Neural progenitor cell (in vitro differentiated cells): Measurements from ENCODE around the gene LRRC32.

Experiments used
- CTCF ChIP-seq: fragments of 200-600 bp; sonication (generic); IDR thresholded peaks from 2 replicates; pipeline ENCODE4 v1.5.1; 2017; ENCODE audit warnings: antibody characterized with exemption, mild to moderate bottlenecking
- EZH2 ChIP-seq: fragments of 200-600 bp; sonication (generic); IDR thresholded peaks from 2 replicates; pipeline ENCODE4 v1.6.1; 2017; ENCODE audit warnings: antibody characterized with exemption, mild to moderate bottlenecking, moderate library complexity
- EZH2phosphoT487 ChIP-seq: fragments of 200-600 bp; sonication (generic); IDR thresholded peaks from 2 replicates; pipeline ENCODE4 v1.6.1; 2017; ENCODE audit warnings: antibody characterized with exemption

GRCh38 chr11:76629116-76629852, 41.3 kb downstream of the LRRC32 start:
- TF ChIP-seq CTCF = no peak
- no peak for TF ChIP-seq EZH2
- no peak for TF ChIP-seq EZH2phosphoT487
